HG03097 (cell line): ENCODE measurements around the gene ICE2.

Experiments
- ATAC-seq: cut with Tn5 transposase; IDR thresholded peaks from one replicate; pipeline ENCODE4 v1.9.1; 2021; ENCODE audit not compliant: unreplicated experiment, low FRiP score

The ICE2 gene

DNA sequence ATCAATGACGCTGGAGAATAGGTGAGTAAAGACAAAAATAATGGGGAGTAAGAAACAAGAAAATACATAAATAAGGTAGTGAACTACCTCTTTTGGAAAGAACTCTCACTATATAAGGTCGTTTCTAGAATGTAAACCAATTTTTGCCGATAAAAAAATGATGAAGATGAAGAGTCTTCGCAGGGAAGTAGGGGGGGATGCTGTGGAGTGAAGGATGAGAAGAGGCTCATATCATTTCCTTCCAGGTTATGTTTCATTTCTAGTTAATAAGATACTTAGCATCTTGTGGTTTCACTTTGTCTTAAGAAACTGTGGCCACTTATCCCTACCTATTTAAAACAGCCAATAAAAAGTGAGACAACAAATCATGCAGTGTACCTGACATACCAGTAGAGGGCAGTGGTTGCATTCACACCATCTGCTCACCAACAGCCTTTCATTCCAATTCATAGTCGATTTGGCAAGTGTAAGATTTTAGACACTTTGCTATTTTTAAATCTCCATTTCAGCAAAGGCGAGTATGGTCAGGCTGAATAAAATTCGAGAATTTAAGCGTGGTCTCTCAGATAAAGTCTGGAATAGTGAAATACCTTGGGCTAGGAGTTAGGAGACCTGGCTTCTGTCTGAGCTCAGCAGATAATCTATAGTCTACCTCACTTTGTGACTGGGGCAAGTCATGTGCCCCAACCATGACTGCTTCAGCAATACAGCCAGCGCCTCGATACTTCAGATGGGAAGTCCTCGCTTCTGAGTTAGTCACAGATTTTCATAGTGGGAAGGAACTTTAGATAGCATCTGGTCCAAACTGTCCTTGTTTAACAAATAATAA is 28.9 kb upstream of the ICE2 start:
- peak; percentile 93 for ATAC-seq

DNA sequence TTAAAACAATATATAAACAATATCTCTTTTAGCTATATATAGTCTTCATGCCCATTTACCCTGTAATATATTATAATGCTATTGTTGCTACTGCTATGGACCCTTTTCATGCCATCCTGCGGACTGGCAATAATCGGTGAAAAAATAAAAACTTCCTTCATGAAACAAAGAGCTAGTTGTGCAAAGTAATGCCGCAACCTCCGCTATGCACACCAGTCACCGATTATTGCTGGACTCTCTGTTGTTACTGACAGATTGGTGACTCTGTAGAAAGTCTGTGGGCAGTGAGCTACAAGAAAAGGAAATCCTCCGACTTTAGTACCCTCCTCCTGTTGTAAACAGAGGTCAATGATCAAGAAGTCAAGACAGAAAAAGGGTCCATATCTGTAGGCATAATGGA is 17.9 kb upstream of the ICE2 start:
- ATAC-seq, result no peak

- no peak for ATAC-seq
These were observed 15.2 kb upstream of the ICE2 start for GRCh38 chr15:60494108-60494507.

DNA sequence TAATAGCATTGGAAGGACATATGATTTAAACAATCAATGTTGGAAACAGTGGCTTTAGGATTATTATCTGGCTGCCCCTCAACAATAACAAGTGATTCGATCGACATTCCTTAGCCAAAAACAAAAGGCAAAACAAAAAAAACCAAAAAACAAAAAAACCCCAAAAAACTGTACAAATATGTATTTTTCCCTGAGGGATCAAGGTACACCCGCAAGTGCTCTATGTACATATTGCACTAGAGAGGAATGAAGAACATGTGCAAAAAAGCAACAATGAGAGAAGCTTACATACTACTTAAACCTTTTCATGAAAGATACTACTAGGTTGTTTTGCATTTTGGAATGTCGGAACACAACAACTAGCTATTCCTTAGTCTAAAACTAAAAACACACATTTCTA is 14.2 kb upstream of the ICE2 start:
- ATAC-seq, result no peak

- no peak for ATAC-seq
These were observed 7.8 kb upstream of the ICE2 start for GRCh38 chr15:60486742-60487141.

- no peak for ATAC-seq
These were observed 6.6 kb upstream of the ICE2 start for GRCh38 chr15:60485365-60486055.

DNA sequence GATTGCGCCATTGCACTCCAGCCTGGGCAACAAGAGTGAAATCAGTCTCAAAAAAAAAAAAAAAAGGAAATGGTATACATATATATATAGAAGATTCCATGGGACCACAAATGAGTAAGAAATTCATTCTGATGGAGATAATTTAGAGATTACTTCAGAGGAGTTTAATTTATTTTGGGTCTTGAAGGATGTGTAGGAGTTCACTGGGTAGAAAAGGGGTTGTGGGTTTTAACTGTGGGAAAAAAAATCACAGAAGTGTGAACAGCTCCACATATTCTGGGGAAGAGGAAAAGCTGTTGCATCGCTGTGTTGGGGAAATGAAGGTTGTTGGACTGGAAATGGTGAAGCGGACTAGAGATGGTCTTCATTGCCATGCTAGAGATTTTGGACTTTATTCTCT is 4.1 kb upstream of the ICE2 start:
- ATAC-seq, result no peak

GRCh38 chr15:60480888-60481287 is 1.9 kb upstream of the ICE2 start:
- ATAC-seq, result no peak

GRCh38 chr15:60480149-60480548 is 1.2 kb upstream of the ICE2 start:
- no peak for ATAC-seq

DNA sequence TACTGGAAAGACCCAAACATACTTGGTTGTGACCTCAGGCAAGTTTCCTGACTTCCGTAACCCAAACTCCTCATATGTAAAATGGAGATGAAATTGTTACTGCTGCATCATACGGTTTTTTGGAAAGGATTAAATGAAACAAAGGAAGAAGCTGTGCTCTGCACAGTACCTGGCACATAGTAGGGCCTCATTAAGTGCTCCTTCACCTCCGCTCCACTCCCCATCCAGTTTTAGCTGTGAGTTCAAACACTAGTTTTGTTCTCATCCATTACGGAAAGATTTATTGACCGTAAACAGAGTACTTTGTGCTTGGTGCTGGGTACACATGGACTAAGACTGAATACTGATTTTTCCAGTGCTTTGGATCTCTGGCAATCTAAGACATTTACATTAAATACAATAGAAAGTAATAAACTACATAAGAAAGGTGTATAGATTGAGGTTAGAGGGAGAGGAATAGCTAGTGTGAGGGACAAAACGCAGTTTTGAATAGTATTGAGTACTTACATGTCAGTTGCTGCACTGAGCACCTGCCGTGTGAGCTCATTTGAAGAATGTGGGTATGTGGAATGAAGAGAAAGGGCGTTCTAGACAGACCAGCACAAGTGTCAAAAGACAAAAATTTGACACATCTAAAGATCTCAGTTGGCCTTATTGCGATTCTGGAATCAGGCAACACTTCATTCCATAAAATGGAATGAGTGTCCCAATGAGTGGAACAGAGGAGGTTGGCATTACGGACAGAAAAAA is 594 bp upstream of the ICE2 start:
- no peak for ATAC-seq

DNA sequence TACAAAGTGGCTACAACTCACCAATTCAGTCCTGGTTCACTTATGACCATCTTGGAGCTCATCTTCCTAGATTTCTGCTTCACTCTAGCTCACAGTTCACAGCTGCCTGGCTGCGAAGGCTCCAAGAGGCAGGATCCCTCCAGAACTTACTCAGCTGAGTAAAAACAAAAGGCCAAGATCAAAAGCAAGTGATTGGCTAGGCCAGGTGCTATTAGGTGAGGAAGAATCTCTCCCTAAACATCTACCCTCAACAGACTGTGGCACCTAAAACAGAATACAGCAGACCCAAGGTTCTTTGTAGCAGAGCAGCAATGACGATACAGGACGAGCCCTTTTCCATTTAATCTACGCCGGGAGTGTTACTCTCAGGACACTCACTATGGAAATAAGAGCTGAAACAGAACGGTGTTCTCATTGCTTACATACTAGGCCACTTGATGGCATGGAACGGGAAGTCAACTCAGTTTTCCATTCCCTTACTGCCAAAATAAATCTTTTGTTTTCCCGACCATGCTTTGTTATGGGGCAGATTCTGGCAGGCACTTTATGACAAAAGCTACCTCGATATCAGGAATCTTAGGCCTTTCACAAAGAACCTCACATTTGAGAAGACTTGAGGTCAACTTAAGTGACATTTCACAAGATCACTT is 901 bp downstream of the ICE2 start:
- no peak for ATAC-seq

DNA sequence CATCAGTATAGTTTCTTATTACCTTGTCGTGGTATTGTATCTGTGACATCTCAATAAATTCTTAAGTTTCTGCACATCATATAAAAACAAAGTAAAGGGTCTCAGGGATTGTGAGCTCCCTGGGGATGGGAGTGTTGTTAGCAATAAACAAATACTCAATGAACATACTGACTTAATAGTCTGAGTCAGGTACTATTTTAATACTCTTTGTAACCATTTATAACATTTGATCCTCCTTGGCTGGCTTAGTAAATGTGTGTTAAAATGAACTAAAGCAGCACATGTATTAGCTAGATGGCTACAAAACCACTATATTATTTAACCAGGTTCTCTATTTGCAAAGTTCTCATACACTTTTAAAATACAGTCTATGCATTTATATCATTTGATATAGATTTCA is 1.8 kb downstream of the ICE2 start:
- no peak for ATAC-seq

GRCh38 chr15:60476713-60477112 is 2.2 kb downstream of the ICE2 start:
- no peak for ATAC-seq

DNA sequence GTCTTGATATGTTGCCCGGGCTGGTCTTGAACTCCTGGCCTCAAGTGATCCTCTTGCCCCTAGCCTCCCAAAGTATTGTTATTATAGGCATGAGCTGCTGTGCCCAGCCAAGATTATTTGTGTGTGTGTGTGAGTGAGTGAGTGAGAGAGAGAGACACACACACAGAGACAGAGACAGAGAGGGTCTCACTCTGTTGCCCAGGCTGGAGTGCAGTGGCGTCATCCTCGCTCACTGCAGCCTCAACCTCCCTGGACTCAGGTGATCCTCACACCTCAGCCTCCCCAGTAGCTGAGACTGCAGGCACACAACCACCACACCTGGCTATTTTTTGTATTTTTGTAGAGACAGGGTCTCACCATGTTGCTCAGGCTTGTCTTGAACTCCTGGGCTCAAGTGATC is 5.8 kb downstream of the ICE2 start:
- ATAC-seq, result no peak

GRCh38 chr15:60471314-60471713 is 7.6 kb downstream of the ICE2 start:
- no peak for ATAC-seq

GRCh38 chr15:60469893-60470641 is 8.9 kb downstream of the ICE2 start:
- ATAC-seq, result no peak

GRCh38 chr15:60464836-60465630 is 13.9 kb downstream of the ICE2 start:
- no peak for ATAC-seq

GRCh38 chr15:60462027-60462426 is 16.9 kb downstream of the ICE2 start:
- ATAC-seq, result no peak

DNA sequence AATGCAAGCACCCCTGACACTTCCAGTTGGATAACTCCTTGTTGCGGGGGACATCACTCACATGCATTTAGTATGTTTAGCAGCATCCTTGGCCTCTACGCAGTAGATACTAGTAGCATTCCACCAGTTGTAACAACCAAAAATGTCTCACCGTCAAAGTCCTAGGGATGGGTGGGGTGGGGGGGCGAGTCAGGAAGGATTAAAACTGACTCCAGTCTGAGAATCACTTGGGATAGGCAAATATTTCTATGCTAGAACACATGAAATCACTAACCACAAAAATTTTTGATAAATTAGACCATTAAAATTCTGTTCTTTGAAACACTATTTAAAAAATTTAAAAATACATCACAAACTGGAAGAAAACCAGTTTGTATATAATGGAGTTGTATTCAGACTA is 18.0 kb downstream of the ICE2 start:
- ATAC-seq, result no peak

DNA sequence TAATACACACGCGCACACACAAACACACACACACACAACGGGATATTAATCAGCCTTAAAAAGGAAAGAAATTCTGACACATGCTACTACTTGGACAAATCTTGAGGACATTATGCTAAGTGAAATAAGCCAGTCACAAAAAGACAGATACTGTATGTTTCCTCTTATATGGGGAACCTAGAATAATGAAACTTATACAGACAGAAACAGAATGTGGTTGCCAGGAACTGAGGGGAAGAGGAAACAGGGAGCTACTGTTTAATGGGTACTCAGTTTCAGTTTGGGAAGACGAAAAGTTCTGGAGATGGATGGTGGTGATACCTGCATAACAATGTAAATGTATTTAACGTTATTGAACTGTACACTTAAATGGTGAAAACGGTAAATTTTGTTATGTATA is 20.2 kb downstream of the ICE2 start:
- no peak for ATAC-seq
